Stimulated activated CD4-positive, alpha-beta T cell treated with anti-CD3 and anti-CD28 coated beads, Interleukin-15, amount 100 ng/mL, for 1 hour (primary cell): Measurements from ENCODE around the gene FOSB.
A peak's percentile ranks its signal among the peaks of the same experiment; 100 is the strongest.
"Not testable (repeated sequence)": the region's sequence is repeated elsewhere in the genome, so short reads cannot be mapped to it uniquely, and the experiment has no call there.

ENCODE experiments used
- DNase-seq, 2 donors: peaks; one replicate each; pipeline ENCODE4 v3.0.0-alpha.2; 2020; ENCODE audit warnings: low read depth in 1 of 2, low spot score in 1 of 2

The FOSB gene

GRCh38 chr19:45503909-45504308 is 36.1 kb downstream of the FOSB start:
- DNase-seq, result no peak

- no peak for DNase-seq
These were observed 37.6 kb downstream of the FOSB start for GRCh38 chr19:45505151-45505995.

- no peak for DNase-seq
These were observed 38.1 kb downstream of the FOSB start for GRCh38 chr19:45505996-45506245.

- peak; percentile 96 to 98 for DNase-seq
These were observed 38.6 kb downstream of the FOSB start for GRCh38 chr19:45506246-45506988.

- peak; percentile 84 to 85 for DNase-seq
These were observed 39.4 kb downstream of the FOSB start, which contains the start of gene VASP for GRCh38 chr19:45506989-45507871. TSS of gene VASP (plus strand) at chr19:45507479. CDS start at chr19:45507772, 293 bp downstream.

GRCh38 chr19:45507872-45508416 is 40.1 kb downstream of the FOSB start:
- DNase-seq, result no peak

GRCh38 chr19:45508417-45508860 is 40.6 kb downstream of the FOSB start:
- no peak for DNase-seq

- DNase-seq, result no peak
These were observed 41.3 kb downstream of the FOSB start for GRCh38 chr19:45508861-45509691.

GRCh38 chr19:45509692-45510015 is 41.9 kb downstream of the FOSB start:
- DNase-seq, result no peak

GRCh38 chr19:45510352-45510751 is 42.6 kb downstream of the FOSB start:
- not testable (repeated sequence) for DNase-seq

- no peak for DNase-seq
These were observed 43.3 kb downstream of the FOSB start for GRCh38 chr19:45511074-45511473.

GRCh38 chr19:45512881-45513483 is 45.2 kb downstream of the FOSB start:
- no peak for DNase-seq

- no peak for DNase-seq
These were observed 46.7 kb downstream of the FOSB start for GRCh38 chr19:45514376-45515051.

GRCh38 chr19:45515081-45515624 is 47.4 kb downstream of the FOSB start:
- no peak for DNase-seq

- no peak for DNase-seq
These were observed 48.1 kb downstream of the FOSB start for GRCh38 chr19:45515807-45516401.

GRCh38 chr19:45517238-45517637 is 49.4 kb downstream of the FOSB start:
- DNase-seq, result no peak

GRCh38 chr19:45517641-45518468 is 50.1 kb downstream of the FOSB start:
- no peak for DNase-seq

GRCh38 chr19:45518469-45518826 is 50.7 kb downstream of the FOSB start:
- DNase-seq, result no peak
